SK-MEL-5 (cell line): ENCODE data around the gene PKNOX2. TPM values are rescaled to one million over a fixed set of nuclear protein-coding genes. Genes with fewer than 3 reads are reported as not detected.
A peak's percentile ranks its signal among the peaks of the same experiment; 100 is the strongest.

Source experiments
- DNase-seq: peaks from one replicate; pipeline ENCODE4 v3.0.0-alpha.2; 2016; ENCODE audit warnings: low read depth, low spot score
- in situ Hi-C: cut with HindIII; loops from 2 replicates; pipeline ENCODE4 v1.10.0; 2016; ENCODE audit warnings: low sequenced_read_pairs, high pct_unique_total_duplicates, low pct_unique_long_range_greater_than_20kb
- total RNA-seq: library from RNA; depleted of rRNA; stranded (reverse); fragments of >200 nt; shearing (Covaris generic); gene quantifications from 2 replicates; pipeline ENCODE4 v1.2.3, GENCODE V29; 2014

Gene PKNOX2
- total RNA-seq, 1 experiment from 2014 or later: 1.6 TPM

DNA sequence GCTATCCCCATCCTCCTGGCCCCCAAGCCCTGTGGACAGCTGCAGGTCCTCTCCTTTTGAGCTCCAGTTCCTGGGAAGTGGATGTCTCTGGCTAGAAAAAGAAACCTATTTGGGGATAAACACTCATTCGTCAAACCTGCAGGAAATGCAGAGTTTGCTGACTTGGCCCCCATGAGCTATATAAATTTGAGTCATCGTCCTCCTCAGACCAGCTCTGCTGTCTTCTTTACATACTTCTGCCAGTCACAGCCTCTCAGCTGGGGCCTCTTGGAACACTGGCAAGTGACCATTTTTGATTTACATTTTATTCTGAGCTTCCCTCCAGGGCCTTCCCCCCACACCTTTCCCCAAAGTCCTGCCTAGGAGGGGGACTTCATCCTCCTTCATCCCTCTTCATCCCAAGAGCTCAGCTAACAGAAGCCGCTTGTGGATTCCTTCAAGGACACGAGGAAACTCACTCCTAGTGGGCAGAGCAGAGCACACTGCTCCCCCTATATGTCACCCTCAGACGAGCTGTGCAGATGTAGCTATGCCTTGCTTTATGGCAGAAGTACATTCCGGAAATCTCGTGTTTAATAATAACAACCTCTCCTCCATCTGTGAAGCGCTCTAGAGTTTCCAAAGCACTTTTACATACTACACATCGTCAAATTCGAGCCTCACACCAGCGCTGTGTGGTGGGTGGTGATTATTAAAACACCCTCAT lies 199.7 kb downstream of the PKNOX2 start:
- in situ Hi-C loops: no loop called here
- DNase-seq: peak; percentile 12

DNA sequence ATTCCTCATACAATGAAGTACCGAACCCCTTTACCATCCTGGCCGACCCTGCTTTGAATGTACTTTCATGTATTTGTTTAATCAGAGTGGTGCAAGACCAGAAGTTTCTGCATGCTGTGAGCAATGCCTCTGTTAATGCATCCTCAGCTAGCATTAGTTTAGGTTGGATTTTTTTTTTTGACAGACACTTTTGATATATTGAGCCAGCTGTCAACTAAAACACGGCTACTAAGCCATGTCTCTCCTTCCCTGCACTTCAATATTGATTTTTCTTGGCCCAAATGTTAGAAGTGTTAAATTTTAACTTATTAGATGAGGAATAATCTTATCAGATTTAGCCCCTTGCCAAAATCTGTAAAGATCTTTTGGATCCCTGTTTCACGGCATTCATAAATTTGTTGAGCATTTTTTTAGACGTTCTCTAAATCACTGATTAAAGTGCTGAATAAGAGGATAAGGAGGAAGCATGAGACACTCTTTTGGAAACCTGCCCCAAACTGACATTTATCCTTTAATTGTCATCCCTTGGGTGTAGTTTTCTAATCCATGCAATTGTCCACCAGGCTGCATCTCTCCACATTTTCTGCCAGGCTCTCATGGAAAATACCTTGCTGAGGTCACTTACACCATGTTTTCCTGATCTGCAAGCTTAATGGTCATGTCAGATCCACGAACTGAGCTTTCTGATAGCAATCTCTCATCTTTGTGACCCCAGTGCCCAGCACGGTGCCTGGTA lies 200.8 kb downstream of the PKNOX2 start:
- in situ Hi-C loops: no loop called here
- no peak for DNase-seq

DNA sequence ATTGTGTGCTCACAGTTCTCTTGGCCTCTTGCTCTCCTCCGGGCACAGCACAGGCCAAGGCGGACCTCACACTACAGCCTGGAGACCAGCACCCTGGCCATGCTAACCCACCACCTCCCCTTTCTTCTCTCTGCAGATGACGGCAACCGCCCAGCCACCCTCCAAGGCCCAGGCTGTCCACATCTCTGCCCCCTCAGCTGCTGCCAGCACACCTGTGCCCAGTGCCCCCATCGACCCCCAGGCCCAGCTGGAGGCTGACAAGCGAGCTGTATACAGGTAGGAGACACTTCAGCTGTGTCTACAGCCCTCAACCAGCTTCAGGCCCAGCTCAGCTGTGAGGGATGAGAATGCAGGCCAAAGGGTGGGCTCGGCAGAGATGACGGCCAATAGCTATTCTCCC lies 203.2 kb downstream of the PKNOX2 start:
- DNase-seq: no peak
- in situ Hi-C loops: no loop called here

DNA sequence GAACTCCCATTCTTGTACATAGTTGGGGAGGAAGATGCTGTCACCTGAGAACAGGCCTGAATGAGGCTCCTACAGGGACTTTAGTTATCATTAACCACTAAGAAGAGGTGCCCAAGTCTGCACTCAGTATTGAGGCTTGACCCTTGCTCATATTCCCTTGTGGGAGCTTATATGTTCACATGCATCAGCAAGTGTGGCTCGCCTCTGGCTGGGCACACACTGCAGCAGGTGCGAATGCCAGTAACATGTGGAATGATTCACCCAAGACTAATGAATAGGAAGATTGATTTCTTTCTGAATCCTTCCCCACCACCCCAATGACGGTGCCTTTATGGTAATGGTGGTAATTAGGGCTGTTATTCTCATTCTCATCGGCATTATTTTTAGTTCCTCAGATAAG lies 204.2 kb downstream of the PKNOX2 start:
- DNase-seq: no peak
- in situ Hi-C loops: no loop called here

DNA sequence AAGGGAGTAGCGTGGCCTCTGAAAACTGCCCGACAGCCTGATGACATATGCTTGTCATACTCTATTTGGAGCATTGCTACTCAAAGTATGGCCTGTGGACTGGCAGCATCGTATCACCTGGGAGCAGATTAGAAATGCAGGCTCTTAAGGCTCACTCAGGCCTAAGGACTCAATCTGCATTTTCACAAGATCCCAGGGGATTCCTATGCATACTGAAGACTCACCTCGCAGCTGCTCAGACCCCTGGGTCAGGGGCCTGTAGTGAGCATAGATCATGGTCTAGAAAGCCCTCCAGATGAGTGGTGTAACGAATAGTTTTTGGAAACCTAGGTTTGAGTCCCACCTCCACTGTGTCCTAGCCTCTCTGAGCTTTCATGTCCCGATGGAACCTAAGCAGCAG lies 205.3 kb downstream of the PKNOX2 start:
- in situ Hi-C loops: no loop called here
- no peak for DNase-seq

DNA sequence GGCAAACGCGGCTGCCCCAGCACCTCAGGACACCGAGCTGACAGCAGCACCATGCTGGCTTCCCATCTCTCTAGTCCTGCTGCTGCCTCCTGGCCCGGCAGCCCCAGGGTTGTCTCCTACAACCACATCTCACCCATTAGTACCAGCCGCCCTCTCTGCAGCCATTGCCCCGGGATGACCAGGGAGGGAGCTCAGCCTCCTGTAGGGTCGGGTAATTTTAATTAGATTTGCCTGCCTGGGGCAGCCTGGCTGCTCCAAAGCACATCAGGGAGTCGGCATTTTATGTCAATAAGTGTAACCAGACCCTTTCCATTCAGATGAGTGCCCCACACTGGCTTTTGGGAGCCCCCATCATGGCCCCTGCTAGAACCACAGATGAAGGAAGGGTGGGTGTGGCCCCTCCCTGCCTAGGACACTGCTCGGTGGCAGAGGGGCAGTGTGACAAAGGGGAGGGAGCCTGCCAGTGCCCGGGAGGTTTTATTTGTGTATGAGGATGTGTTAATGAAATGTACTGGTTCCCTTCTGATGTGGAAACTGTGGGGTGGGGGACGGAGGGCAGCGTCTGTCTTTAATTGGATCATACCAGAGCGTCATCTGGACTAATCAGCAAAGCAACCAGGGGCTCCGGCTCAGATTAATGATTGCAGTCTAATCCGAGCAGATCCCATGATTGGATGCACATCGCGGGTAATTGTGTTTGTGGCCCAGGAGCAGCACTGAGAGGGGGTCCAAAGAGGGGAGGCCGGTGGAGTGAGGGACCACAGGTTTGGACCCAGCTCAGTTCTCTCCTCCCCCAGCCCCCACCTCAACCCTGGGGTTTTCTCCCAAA lies 206.2 kb downstream of the PKNOX2 start:
- in situ Hi-C loops: no loop called here
- DNase-seq: no peak

DNA sequence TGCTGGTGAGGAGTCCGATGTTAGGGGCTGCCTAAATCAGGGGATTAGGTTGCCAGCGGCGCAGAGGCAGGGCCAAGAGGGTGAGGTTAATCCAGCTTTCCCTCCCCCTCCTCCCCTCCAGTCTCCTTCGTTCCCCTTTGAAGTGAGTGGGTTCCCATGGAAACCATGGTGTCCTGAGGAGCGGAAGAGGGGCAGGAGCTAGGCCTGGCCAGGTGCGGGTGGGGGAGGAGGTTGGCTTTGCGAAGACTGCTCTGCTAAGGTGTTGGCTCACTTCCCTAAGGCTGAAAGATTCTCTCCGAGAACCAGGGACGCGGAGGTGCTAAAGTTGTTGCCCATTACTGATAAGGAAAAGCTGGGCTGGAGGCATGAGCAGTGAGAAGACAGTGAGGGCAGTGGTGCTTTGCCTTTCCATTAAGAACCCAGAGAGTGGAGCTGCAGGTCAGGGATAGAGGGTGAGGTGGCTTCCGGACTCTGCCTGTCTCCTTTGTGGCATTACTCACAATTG lies 206.9 kb downstream of the PKNOX2 start:
- no peak for DNase-seq
- in situ Hi-C loops: no loop called here

DNA sequence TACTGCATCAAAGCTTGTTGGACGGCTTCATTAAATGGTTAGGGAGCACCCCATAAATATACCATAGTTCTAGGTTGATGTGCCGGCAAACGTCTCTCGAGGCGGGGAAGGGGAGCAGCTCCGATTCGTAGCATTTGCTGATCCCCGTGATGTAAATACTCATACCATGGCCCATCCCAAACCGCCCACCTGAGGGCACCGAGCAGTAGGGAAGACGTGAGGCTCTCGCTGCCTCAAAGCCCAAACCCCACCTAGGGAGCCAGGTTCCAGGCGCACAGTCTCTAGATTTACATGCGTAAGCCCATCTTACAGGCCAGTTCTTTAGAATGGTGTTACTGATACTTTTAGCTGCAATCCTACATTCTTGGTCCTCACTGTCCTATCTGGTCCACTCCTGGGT lies 207.5 kb downstream of the PKNOX2 start:
- in situ Hi-C loops: no loop called here
- DNase-seq: no peak

DNA sequence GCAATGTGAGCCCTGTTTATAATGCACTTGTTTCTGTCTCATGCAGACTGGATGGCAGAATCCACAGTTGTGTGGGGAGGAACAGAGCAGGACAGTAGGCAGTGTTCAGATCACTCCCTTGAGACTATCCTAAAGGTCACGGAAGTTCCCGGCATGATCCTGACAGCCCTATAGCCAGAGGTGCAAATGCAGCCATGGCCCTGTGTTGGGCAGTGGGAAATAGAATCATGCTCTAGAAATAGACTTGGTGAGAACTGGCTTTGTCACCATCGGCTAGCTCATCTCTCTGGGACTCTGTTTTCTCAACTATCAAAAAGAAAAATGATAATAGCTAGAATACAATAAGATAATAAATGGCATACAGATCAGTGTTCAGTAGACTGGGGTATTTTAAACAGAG lies 208.4 kb downstream of the PKNOX2 start:
- peak; percentile 49 for DNase-seq
- in situ Hi-C loops: no loop called here

DNA sequence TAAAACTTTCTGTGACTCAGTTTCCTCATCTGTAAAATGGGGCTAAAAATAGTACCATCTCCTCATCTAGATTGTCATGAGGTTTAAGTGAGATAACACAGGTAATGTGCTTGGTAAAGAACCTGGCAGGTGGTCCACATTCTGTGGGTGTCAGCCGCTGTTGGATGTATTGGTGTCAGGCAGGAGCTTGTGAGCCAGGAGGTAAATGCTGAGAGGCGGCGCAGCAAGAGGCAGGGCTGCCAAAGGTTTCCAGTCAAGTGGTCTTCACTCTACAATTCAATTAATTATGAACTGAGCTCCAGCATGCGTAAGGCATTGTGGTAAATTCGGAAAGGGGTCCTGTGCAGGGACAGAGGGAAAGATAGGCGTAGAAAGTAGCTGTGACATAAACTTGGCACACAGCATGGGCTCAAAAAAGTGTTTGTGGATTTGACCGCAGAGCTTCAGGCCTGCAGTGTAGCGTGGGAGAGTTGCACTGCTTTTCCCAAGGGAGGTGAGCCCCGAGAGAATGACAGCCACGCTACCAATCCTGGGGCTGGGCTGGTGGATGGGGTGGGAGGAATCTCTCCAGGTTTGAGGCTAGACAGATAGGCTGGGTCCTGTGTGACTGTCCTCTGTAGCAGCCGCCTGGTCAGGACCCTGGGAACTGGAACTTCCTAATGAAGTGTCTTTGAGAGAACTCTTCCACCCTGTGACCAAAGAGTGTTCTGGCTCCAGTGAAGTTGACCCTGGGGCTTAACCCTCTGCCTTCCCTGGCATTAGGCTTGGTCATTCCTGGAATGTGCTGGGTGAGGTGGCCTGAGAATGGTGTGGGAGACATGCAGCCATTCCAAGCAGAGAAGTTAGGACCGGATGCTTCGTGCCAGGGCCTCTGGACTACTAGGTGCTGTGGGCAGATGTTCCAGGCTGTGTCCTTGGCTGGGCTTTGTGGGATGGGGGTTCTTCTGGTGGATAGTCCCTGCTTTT lies 209.2 kb downstream of the PKNOX2 start:
- in situ Hi-C loops: no loop called here
- DNase-seq: no peak

DNA sequence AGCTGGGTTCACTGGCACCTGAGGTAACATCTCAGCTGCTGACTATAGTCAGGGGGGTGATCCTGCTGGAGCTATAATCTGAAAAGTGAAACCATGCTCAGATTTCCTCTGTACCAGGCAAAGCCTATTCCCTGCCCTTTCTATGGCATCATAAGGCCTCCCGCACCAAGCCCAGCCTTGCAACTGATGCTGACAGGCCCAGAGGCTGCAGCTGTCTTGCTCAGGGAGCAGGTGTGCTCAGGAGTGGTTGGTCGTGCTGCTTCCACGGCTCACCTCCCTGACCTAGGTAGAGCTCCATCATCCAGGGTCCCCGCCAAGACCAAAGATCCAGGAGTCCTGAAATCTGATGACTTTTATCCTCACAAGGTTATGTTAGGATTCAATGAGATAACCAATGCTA lies 209.8 kb downstream of the PKNOX2 start:
- in situ Hi-C loops: no loop called here
- no peak for DNase-seq

DNA sequence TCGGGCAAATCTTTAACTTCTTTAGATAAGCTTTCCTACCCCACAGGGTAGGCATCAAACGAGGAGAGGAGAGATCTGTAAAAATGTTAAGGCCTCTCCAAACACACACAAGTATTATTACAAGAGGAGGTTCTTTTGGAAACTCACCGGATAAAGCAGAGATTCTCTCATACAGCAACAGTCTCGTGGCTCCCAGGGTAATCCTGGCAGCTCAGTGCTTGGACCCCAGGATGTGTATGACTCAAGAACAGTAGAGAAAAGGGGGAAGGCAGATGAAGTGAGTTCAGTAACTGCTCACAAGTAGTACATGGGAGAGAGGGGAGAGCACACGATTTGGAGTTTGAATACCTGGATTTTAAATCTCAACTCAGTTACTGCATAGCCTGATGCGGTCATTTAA lies 210.6 kb downstream of the PKNOX2 start:
- DNase-seq: no peak
- in situ Hi-C loops: no loop called here

DNA sequence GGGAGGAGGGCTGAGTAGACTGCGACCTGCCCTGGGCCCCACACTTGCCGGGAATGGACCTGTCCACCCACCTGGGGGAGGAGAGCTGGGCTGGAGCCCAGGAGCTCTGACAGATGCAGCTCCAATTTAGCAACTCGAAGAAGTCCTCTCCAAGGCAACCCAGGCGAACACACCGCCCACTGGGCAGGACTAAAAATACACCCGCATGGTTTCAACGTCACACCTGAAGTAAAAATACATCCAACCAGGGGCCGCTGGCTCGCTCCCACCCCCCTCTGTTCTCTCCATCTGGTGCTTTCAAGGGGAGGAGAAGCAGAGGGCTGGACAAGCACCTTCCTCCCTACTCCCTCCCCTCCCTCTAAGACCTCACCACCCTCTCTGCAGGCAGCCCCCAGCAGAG lies 211.6 kb downstream of the PKNOX2 start:
- no peak for DNase-seq
- in situ Hi-C loops: no loop called here

DNA sequence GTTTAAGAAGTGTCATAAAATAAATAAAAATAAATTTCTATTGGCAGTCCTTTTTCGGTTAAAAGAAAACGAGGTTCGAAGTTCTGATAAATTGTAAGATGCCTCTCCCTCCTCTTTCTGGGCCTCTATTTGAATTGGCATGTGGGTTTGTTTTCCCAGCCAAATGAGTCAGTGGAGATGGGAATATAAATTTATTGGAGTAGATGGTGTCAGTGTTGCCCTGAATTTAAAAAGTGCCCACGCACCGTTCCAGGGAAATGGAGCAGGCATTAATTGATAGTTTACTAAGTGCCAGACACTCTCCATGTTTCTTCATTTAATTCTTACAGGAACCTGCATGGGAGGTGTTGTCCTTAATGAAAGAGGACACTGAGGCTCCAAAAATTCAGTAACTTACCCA lies 212.3 kb downstream of the PKNOX2 start:
- no peak for DNase-seq
- in situ Hi-C loops: no loop called here

DNA sequence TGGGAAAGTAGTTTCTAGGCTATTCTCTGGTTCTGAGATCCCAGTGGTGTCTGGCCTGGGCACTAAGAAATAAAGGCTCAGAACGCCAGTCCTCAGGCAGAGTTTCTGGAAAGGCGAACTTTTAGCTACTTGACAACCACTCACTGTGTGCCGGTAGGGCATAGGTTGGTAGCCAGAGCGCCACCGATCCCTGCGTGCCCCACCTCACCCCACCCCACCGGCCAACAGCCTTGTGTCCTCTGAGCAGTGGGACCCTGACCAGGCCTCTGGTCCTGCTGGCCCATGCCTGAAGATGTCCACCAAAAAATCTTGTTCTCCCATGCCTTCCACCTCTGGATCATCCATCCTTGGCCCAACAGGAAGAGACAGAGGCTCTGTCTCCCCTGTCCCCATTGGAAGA lies 213.5 kb downstream of the PKNOX2 start:
- DNase-seq: no peak
- in situ Hi-C loops: no loop called here

DNA sequence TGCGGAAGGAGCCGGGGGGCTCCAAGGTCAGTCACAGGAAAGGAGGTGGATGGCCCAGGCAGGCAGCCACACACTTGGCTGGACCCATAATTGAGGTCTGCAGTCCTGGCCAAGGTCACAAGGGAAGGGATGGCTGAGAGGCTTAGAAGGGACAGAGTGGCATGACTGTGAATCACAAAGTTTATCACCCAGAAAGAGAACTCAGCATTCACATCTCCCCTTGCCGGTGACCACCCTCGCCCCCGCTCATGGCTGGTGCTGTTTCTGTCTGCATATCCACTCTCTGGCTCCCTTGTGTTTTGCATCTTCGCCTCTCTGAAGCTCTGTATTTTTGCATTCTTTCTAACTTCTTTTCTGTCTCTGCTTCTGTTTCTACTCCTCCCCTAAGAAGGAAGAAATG lies 214.0 kb downstream of the PKNOX2 start:
- in situ Hi-C loops: no loop called here
- no peak for DNase-seq

DNA sequence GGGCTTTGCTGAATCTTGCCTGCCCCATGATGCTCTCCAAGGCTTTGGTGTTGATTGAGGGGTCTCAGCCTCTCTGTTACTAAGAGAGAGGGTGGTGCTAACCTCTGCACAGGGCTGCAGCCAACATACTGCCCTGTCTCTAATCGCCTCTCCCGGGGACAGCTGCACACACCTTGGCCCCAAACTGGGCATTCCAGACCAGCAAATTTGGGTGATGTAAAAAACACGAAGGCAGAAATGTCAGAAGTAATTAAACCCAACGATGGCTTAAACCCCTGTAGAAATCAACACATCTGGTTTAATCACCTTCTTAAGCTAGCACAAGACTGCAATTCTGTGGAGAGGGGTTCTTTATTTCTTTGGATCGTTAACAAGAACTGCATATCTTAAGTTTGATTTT lies 215.0 kb downstream of the PKNOX2 start:
- in situ Hi-C loops: no loop called here

More for the DNA sequence above, 215.0 kb downstream of the PKNOX2 start:
- DNase-seq: no peak
